GM18502 (cell line): ENCODE results near the gene SUPT20H.

ENCODE experiments used
- ATAC-seq: cut with Tn5 transposase; IDR thresholded peaks from one replicate; pipeline ENCODE4 v1.9.1; 2021; ENCODE audit warnings: mild to moderate bottlenecking; ENCODE audit not compliant: unreplicated experiment, poor library complexity

Gene SUPT20H

GRCh38 chr13:37058910-37059847 is at the start of gene SUPT20H:
SUPT20H (minus strand) TSS chr13:37059688; CDS start chr13:37051490, 8,198 bp downstream.
- ATAC-seq, result peak; percentile 97

GRCh38 chr13:37109051-37109678 is 49.7 kb upstream of the SUPT20H start:
- peak; percentile 69 for ATAC-seq

- no peak for ATAC-seq
These were observed 48.4 kb upstream of the SUPT20H start for GRCh38 chr13:37107868-37108267.

- ATAC-seq, result no peak
These were observed 48.0 kb upstream of the SUPT20H start for GRCh38 chr13:37107456-37107855.

- no peak for ATAC-seq
These were observed 47.2 kb upstream of the SUPT20H start for GRCh38 chr13:37106642-37107041.

GRCh38 chr13:37105251-37105714 is 45.8 kb upstream of the SUPT20H start, which contains the start of gene CSNK1A1L:
CSNK1A1L (minus strand) TSS chr13:37105664; CDS start chr13:37105256, 408 bp downstream.
- no peak for ATAC-seq

- no peak for ATAC-seq
These were observed 43.4 kb upstream of the SUPT20H start for GRCh38 chr13:37102896-37103295.

- no peak for ATAC-seq
These were observed 41.7 kb upstream of the SUPT20H start for GRCh38 chr13:37101201-37101600.

GRCh38 chr13:37100731-37101130 is 41.2 kb upstream of the SUPT20H start:
- ATAC-seq, result no peak

GRCh38 chr13:37097076-37097475 is 37.6 kb upstream of the SUPT20H start:
- no peak for ATAC-seq

GRCh38 chr13:37094840-37095239 is 35.4 kb upstream of the SUPT20H start:
- no peak for ATAC-seq

- ATAC-seq, result no peak
These were observed 34.6 kb upstream of the SUPT20H start for GRCh38 chr13:37094099-37094498.

- no peak for ATAC-seq
These were observed 32.3 kb upstream of the SUPT20H start for GRCh38 chr13:37091835-37092234.

GRCh38 chr13:37090912-37091311 is 31.4 kb upstream of the SUPT20H start:
- ATAC-seq, result no peak

- ATAC-seq, result no peak
These were observed 30.0 kb upstream of the SUPT20H start for GRCh38 chr13:37089495-37089894.

GRCh38 chr13:37087486-37087885 is 28.0 kb upstream of the SUPT20H start:
- no peak for ATAC-seq

- ATAC-seq, result no peak
These were observed 26.1 kb upstream of the SUPT20H start for GRCh38 chr13:37085606-37086005.

GRCh38 chr13:37076818-37077217 is 17.3 kb upstream of the SUPT20H start:
- ATAC-seq, result no peak

- no peak for ATAC-seq
These were observed 15.7 kb upstream of the SUPT20H start for GRCh38 chr13:37075164-37075563.

GRCh38 chr13:37074703-37075102 is 15.2 kb upstream of the SUPT20H start:
- ATAC-seq, result no peak

- no peak for ATAC-seq
These were observed 12.5 kb upstream of the SUPT20H start for GRCh38 chr13:37072024-37072423.
